Mucosa of descending colon (tissue), 3 donors: ENCODE data around the gene KLF11. TPM values are rescaled to one million over a fixed set of nuclear protein-coding genes. Genes with fewer than 3 reads are reported as not detected.

Experiments
- ATAC-seq: fragments of 200-7000 bp; cut with Tn5 transposase; one replicate; pipeline ENCODE4 v1.9.1; 2020; ENCODE audit warnings: mild to moderate bottlenecking, moderate library complexity
- DNase-seq, 3 donors: peaks; one replicate each; pipeline ENCODE4 v3.0.0-alpha.2; 2020
- H3K36me3 ChIP-seq: fragments of 200-600 bp; one replicate; pipeline ENCODE4 v1.8.0; 2021; ENCODE audit warnings: low read depth, mild to moderate bottlenecking
- H3K4me1 ChIP-seq: fragments of 200-600 bp; one replicate; pipeline ENCODE4 v1.8.0; 2021; ENCODE audit warnings: low read depth, mild to moderate bottlenecking
- H3K4me3 ChIP-seq: fragments of 200-600 bp; one replicate; pipeline ENCODE4 v1.8.0; 2021; ENCODE audit warnings: mild to moderate bottlenecking
- H3K9me3 ChIP-seq: fragments of 200-600 bp; one replicate; pipeline ENCODE4 v1.8.0; 2021; ENCODE audit warnings: mild to moderate bottlenecking
- CTCF ChIP-seq: fragments of 200-600 bp; IDR thresholded peaks from one replicate; pipeline ENCODE4 v1.8.0; 2022; ENCODE audit warnings: antibody characterized with exemption, mild to moderate bottlenecking
- intact Hi-C, 2 donors: fragments of 100-400 bp; cut with DNase I in 1 of 2; cut with micrococcal nuclease in 1 of 2; formaldehyde crosslinking; loops; one replicate each; pipeline versions ENCODE4 v1.11.0 to v1.11.1; 2022; cut with DNase I, micrococcal nuclease
- total RNA-seq, 3 donors: library from RNA; stranded (reverse); fragmentation: NEBNext Ultra II Directional in 2 of 3; extraction: Animal tissue kit (Norgen Biotek cat#: 25700) in 2 of 3; gene quantifications; one replicate each; pipeline versions ENCODE4 v1.2.1 to v1.2.4, GENCODE V29; 2021 to 2023
- donor health status: DM: no; HTN: no; CAD: no; lungs with moderate emphysema.
- donor health status: DM: no; HTN: no; CAD: no.
- donor health status: DM: no; HTN: yes; CAD: no.

KLF11 gene
- total RNA-seq, 3 donors from 2014 or later, result 5.9 to 34.7 (median 11.9) TPM

GRCh38 chr2:10067330-10067729 lies 24.0 kb downstream of the KLF11 start:
- no peak for TF ChIP-seq CTCF
- Histone ChIP-seq H3K9me3 (no peaks in the 10 kb centered on the region), H3K4me1 (no peaks in the 10 kb centered on the region), H3K36me3 (no peaks in the 10 kb centered on the region), H3K4me3 (no peak overlapping the region)
- no peak for DNase-seq
- intact Hi-C loops, result no loop called here
- ATAC-seq, result no peak

- no peaks in the 10 kb centered on the region for H3K4me1 ChIP-seq
- TF ChIP-seq CTCF, result no peak
- ATAC-seq (no peak), DNase-seq (no peak)
- H3K4me3 ChIP-seq, result no peak overlapping the region
- no peaks in the 10 kb centered on the region for H3K36me3 ChIP-seq
- intact Hi-C loops, result no loop called here
- H3K9me3 ChIP-seq, result no peaks in the 10 kb centered on the region
These were observed 24.5 kb downstream of the KLF11 start for GRCh38 chr2:10067881-10068280.

GRCh38 chr2:10071176-10071575 lies 27.8 kb downstream of the KLF11 start:
- H3K9me3 ChIP-seq, result no peaks in the 10 kb centered on the region
- H3K4me1 ChIP-seq, result no peaks in the 10 kb centered on the region
- no peak overlapping the region for H3K4me3 ChIP-seq
- TF ChIP-seq CTCF, result no peak
- DNase-seq, result peak in 1 of 3 donors; percentile 27
- H3K36me3 ChIP-seq, result no peaks in the 10 kb centered on the region
- intact Hi-C loops, result loop anchor here in 1 of 2 donors (10.0 kb wide), 1 partner anchor 364 kb away; no protein-coding TSS in a partner anchor
- ATAC-seq, result no peak

- no peaks in the 10 kb centered on the region for H3K36me3 ChIP-seq
- peak in 1 of 3 donors; percentile 27 for DNase-seq
- ATAC-seq, result no peak
- no peaks in the 10 kb centered on the region for H3K4me1 ChIP-seq
- TF ChIP-seq CTCF, result no peak
- no peaks in the 10 kb centered on the region for H3K9me3 ChIP-seq
- intact Hi-C loops, result loop anchor here in 1 of 2 donors (10.0 kb wide), 1 partner anchor 363 kb away; no protein-coding TSS in a partner anchor
- no peak overlapping the region for H3K4me3 ChIP-seq
These were observed 28.2 kb downstream of the KLF11 start for GRCh38 chr2:10071595-10071994.

GRCh38 chr2:10072656-10073480 lies 29.5 kb downstream of the KLF11 start:
- ATAC-seq (peak; percentile 99), DNase-seq (peak; percentile 73 to 90 (median 75))
- Histone ChIP-seq H3K9me3 (no peaks in the 10 kb centered on the region), H3K36me3 (no peaks in the 10 kb centered on the region), H3K4me3 (no peak overlapping the region), H3K4me1 (no peaks in the 10 kb centered on the region)
- TF ChIP-seq CTCF, result peak; percentile 68
- intact Hi-C loops, result loop anchor here in 1 of 2 donors (10.0 kb wide), 1 partner anchor 362 kb away; no protein-coding TSS in a partner anchor
